Ishikawa (cell line): ENCODE measurements around the gene C1orf21.

ENCODE experiments used
- CEBPB ChIP-seq: IDR thresholded peaks from 2 replicates; pipeline ENCODE4 v1.6.1; 2012
- CREB1 ChIP-seq: IDR thresholded peaks from 2 replicates; pipeline ENCODE4 v1.6.1; 2012; ENCODE audit warnings: low read depth
- EGR1 ChIP-seq: IDR thresholded peaks from 2 replicates; pipeline ENCODE4 v1.6.1; 2012
- EP300 ChIP-seq: IDR thresholded peaks from 2 replicates; pipeline ENCODE4 v1.6.1; 2012; ENCODE audit warnings: borderline replicate concordance
- FOXM1 ChIP-seq: IDR thresholded peaks from 2 replicates; pipeline ENCODE4 v1.6.1; 2012; ENCODE audit warnings: low read depth, borderline replicate concordance
- NFIC ChIP-seq: IDR thresholded peaks from 2 replicates; pipeline ENCODE4 v1.6.1; 2012
- RAD21 ChIP-seq: IDR thresholded peaks from 2 replicates; pipeline ENCODE4 v1.6.1; 2012; ENCODE audit warnings: low read depth
- TAF1 ChIP-seq: IDR thresholded peaks from 2 replicates; pipeline ENCODE4 v1.6.1; 2012; ENCODE audit warnings: low read depth, mild to moderate bottlenecking
- TCF12 ChIP-seq: IDR thresholded peaks from 2 replicates; pipeline ENCODE4 v1.6.1; 2012; ENCODE audit warnings: low read depth
- TEAD4 ChIP-seq: IDR thresholded peaks from 2 replicates; pipeline ENCODE4 v1.6.1; 2012
- YY1 ChIP-seq: IDR thresholded peaks from 2 replicates; pipeline ENCODE4 v1.6.1; 2012; ENCODE audit warnings: low read depth
- ZBTB7A ChIP-seq: IDR thresholded peaks from 2 replicates; pipeline ENCODE4 v1.6.1; 2012; ENCODE audit warnings: low read depth
- TF ChIP-seq, protein P1 (sequence below): IDR thresholded peaks from 2 replicates; pipeline ENCODE4 v1.6.1; 2012
- TF ChIP-seq, protein P2 (sequence below): IDR thresholded peaks from 2 replicates; pipeline ENCODE4 v1.6.1; 2012; ENCODE audit warnings: low read depth, mild to moderate bottlenecking
- TF ChIP-seq, protein P3 (sequence below): IDR thresholded peaks from 2 replicates; pipeline ENCODE4 v1.6.1; 2012

C1orf21 gene

DNA sequence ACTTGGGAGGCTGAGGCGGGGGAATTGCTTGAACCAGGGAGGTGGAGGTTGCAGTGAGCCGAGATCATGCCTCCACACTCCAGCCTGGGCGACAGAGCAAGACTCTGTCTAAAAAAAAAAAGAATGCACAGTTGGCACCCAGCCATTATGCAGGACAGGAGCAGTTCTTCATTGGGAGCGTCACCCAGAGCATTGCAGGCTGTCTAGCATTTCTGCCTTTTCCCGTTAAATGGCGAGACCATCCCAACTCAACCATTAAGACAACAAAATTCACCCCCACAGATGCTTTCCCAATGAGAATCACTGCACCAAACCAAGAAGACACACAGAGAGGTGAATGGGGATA lies 262.0 kb downstream of the C1orf21 start:
- TF ChIP-seq, protein P1, sequence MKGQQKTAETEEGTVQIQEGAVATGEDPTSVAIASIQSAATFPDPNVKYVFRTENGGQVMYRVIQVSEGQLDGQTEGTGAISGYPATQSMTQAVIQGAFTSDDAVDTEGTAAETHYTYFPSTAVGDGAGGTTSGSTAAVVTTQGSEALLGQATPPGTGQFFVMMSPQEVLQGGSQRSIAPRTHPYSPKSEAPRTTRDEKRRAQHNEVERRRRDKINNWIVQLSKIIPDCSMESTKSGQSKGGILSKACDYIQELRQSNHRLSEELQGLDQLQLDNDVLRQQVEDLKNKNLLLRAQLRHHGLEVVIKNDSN: no peak
- TF ChIP-seq EP300 (no peak), YY1 (no peak), RAD21 (no peak), TCF12 (no peak), EGR1 (no peak), CEBPB (no peak)
- TF ChIP-seq, protein P2, sequence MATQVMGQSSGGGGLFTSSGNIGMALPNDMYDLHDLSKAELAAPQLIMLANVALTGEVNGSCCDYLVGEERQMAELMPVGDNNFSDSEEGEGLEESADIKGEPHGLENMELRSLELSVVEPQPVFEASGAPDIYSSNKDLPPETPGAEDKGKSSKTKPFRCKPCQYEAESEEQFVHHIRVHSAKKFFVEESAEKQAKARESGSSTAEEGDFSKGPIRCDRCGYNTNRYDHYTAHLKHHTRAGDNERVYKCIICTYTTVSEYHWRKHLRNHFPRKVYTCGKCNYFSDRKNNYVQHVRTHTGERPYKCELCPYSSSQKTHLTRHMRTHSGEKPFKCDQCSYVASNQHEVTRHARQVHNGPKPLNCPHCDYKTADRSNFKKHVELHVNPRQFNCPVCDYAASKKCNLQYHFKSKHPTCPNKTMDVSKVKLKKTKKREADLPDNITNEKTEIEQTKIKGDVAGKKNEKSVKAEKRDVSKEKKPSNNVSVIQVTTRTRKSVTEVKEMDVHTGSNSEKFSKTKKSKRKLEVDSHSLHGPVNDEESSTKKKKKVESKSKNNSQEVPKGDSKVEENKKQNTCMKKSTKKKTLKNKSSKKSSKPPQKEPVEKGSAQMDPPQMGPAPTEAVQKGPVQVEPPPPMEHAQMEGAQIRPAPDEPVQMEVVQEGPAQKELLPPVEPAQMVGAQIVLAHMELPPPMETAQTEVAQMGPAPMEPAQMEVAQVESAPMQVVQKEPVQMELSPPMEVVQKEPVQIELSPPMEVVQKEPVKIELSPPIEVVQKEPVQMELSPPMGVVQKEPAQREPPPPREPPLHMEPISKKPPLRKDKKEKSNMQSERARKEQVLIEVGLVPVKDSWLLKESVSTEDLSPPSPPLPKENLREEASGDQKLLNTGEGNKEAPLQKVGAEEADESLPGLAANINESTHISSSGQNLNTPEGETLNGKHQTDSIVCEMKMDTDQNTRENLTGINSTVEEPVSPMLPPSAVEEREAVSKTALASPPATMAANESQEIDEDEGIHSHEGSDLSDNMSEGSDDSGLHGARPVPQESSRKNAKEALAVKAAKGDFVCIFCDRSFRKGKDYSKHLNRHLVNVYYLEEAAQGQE: no peak

DNA sequence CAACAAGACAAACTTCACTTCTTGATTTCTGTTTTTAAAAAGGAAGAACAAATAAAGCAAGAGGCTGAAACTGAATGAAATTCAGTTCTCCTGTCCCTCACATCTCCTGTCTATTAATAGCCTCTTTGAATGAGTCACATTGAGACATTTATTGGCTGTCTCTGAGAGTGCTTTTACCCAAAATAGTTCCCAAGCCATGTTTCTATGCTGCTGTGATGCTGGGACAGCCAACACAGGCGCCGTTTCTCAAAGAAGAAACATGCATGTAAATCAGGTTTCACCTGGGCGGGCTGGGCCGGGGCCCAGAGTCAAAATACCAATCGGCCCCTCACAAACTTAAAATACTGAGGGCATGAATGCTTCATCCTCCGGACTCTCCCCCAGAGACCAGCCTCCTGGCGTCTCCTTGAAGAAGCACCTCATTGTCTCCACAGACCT lies 262.6 kb downstream of the C1orf21 start:
- TF ChIP-seq EGR1 (no peak), FOXM1 (no peak), TEAD4 (no peak), CREB1 (no peak), YY1 (no peak), CEBPB (no peak), EP300 (no peak), TCF12 (no peak), ZBTB7A (no peak), NFIC (no peak), TAF1 (no peak), RAD21 (no peak)
- TF ChIP-seq, protein P2: no peak
- TF ChIP-seq, protein P1: no peak
- TF ChIP-seq, protein P3, sequence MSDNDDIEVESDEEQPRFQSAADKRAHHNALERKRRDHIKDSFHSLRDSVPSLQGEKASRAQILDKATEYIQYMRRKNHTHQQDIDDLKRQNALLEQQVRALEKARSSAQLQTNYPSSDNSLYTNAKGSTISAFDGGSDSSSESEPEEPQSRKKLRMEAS: no peak

DNA sequence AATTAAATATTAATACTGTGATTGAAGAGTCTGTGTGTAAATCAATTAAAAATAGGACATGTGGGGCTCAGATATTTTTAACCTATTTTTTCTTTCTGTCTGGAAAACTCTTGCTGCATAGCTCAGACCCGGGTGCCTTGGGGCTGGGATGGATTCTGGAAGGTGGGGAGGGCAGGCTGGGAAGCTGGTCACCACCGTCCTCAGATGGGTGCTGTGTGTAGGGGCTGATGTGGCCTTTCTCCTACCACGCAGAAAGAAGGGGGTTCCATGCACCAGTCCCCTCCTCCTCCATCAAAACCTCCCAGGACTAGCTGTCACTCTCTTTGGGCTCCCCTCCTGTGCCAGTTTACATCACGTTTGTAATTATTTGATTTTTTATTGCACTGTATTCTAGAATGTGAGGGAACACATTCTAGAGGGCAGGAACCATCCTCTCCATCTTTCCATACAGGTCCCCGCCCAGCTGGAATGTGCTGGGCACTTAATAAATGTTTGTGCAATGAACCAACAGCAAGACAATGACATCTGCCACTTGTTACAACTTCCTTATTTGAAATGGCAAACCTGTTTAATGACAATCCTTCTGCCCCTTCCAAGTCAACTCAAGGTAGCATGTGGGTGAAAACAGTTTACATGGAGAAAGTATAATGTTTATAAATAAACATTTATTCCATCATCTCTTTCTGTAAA lies 263.5 kb downstream of the C1orf21 start:
- TF ChIP-seq YY1 (no peak), NFIC (no peak), EGR1 (no peak), FOXM1 (no peak), CEBPB (no peak), EP300 (no peak), CREB1 (no peak), TAF1 (no peak)
- TF ChIP-seq, protein P3: no peak
- TF ChIP-seq, protein P1: no peak
- TF ChIP-seq, protein P2: no peak

DNA sequence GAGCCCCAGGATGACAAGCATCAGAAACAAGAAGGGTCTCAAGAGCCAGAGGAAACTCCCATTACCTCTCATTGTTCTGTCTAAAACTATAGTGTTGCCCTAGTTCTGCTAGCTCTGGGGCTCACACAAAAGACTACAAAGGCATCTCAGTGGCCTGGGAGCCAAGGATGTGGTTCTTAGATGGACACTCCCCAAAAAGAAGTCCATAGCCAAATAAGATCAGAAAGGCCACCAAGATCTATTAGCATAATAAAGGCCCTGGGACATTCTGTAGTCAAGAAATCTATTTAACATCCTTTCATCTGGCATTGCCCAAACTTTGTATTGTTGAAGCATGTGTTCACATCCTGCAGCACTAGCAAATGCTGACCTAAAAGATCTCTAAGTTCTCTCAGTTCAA lies 268.4 kb downstream of the C1orf21 start:
- no peak for TF ChIP-seq CEBPB
- TF ChIP-seq, protein P1: no peak
- TF ChIP-seq NFIC: no peak
- TF ChIP-seq TEAD4: no peak
- TF ChIP-seq ZBTB7A: no peak
- no peak for TF ChIP-seq YY1
- TF ChIP-seq, protein P2: no peak
- TF ChIP-seq CREB1: no peak
- TF ChIP-seq TAF1: no peak
- no peak for TF ChIP-seq TCF12
- TF ChIP-seq RAD21: no peak
- no peak for TF ChIP-seq FOXM1
- TF ChIP-seq EP300: no peak
- TF ChIP-seq EGR1: no peak
- TF ChIP-seq, protein P3: no peak
